Activated T-helper 1 cell treated with anti-CD3 and anti-CD28 coated beads, Interleukin-2, amount 50 U/mL, for 16 hours (primary cell): ENCODE data around the gene NPEPL1.

ENCODE experiments used
- DNase-seq, 2 donors: peaks; one replicate each; pipeline ENCODE4 v3.0.0-alpha.2; 2020; ENCODE audit warnings: low read depth in 1 of 2, low spot score in 1 of 2

Gene NPEPL1

DNA sequence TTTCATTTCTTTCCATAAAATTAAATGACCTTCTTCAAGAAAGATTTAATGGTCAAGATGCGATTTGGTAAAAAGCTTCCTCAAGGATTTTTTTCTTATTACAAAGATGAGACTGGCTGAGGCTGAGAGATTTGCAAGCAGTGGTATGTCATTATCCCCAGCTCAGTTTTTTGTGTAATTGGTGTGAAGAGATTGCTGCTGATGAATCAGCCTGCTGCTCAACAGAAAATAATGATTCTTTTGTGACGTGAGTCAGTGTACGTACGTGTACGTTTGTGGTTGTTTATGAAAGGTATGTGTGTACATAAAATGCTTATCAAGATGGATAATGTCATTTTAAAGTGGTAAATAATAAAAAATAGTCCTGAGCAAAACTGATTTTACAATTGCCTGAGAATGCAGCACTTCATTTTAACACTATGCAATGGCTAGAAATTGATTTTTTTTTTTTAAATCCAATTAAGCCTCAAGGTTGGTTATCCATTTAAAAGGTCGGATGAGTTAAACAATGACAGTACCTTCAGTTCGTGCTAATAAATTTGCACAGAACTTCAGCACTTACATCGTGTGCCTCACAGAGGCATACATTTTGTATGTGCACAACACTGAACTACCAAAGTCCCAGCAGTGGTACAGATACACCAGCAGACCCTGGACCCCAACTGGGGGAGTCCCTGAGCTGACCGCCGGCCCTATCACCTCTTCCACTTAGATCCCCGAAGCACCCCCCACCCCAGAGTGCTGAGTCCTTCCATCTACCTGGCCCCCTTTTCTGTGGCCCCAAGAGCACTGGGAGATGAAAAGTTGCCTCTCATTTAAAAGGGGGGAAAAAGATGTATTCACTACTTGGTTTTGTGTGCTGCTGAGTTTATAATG lies 9.7 kb upstream of the NPEPL1 start:
- DNase-seq = no peak

DNA sequence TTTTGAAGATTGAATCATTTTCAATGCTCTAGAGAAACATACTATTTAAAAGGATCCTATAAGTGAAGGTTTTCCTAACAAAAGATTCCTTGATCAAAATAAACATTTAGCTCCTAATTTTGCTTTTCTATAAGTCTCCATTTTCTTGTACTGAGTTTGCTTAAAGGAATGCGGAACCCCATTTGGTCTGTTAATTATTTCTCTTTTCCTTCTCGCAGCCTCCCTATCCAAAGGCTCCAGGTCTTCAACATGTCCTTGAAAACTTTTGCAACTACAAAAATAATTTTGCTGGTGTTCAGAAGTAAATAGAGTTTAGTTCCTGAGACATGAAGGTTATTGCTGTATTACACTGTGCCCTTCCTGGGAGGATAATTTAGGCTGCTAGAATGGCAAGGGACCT lies 8.3 kb upstream of the NPEPL1 start:
- no peak for DNase-seq

DNA sequence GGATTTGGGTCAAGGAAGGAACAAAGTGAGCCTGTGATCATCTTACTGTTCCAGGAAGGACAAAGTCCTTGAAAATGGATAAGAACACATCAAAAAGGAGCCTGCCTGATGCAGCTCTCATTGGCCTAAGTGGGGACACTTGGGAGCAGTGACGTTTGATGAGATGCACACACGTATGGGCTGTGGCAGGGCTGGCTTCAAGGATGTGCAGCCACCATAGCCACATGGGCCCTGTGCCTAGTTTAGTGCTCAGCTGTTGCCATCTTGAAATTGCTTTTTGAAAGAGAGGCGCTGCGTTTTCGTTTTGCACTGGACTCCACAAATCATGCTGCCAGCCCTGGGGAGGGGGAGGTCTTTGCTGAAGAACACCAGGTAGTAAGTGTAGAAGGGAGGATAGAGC lies 6.6 kb upstream of the NPEPL1 start:
- no peak for DNase-seq

DNA sequence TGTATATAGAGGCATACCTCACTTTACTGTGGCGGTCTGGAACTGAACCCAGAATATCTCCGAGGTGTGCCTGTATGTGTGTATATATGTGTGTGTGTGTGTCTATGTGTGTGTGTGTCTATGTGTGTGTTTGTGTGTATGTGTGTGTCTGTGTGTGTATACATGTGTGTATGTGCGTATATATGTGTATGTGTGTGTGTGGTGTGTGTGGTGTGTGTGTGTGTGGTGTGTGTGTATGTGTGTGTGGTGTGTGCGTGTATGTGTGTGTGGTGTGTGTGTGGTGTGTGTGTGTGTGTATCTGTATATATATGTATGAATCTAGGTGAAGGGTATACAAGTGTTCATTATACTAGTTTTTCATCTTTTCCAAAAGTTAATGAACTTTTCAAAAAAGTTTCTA lies 4.2 kb upstream of the NPEPL1 start:
- DNase-seq = no peak

DNA sequence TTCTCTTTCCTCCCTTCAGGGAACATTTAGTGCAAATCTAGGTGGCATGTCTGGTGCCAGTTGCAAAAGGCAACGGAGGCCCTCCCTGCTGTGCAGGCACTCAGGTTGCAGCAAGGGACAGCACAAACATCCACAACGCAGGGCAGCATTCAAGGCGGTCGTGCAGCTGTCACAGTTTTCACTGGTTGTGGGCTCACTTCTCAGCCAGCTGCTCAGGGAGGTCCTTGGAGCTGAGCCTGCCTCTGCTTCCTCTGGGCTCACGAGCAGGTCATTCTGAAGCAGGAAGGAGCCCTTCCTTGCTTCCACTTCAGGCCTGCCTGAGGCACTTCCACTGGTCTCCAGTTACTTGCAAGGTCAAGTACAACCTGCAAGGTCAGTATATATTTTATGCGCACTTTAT lies 3.8 kb upstream of the NPEPL1 start:
- no peak for DNase-seq

DNA sequence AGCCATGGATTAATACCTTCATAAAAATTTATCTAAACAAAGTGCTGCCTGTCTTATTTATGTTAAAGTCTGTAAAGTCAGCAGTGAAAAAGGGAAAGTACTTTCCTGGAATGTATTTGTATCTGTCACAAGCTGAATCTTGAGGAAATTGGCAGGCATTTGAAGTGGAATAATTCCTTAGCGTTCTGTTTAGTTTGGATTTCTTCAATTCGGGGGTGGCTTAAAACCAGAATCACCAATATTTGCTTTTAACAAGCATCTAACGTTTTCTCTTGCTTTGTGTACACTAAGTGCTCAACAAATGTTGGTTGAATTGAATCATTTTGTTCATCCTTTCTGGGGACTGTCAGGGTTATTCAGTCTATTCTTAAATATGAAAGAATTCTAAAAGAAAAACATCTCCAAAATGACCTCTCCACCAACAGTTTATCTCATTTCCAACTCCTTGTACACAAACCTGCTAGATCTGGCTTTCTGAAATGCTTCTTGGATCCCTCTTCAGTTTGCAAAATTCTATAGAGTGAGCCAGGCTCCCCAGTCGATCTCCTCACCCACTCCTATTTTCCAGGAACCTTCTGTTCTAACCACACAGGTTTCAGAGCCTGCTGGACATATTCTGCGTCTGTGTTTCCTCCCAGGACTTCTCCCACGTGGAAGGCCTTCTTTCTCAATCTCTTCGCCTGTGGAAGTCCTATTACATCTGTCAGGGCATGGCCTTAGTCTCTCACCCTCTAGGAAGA lies 2.0 kb upstream of the NPEPL1 start:
- DNase-seq = no peak

DNA sequence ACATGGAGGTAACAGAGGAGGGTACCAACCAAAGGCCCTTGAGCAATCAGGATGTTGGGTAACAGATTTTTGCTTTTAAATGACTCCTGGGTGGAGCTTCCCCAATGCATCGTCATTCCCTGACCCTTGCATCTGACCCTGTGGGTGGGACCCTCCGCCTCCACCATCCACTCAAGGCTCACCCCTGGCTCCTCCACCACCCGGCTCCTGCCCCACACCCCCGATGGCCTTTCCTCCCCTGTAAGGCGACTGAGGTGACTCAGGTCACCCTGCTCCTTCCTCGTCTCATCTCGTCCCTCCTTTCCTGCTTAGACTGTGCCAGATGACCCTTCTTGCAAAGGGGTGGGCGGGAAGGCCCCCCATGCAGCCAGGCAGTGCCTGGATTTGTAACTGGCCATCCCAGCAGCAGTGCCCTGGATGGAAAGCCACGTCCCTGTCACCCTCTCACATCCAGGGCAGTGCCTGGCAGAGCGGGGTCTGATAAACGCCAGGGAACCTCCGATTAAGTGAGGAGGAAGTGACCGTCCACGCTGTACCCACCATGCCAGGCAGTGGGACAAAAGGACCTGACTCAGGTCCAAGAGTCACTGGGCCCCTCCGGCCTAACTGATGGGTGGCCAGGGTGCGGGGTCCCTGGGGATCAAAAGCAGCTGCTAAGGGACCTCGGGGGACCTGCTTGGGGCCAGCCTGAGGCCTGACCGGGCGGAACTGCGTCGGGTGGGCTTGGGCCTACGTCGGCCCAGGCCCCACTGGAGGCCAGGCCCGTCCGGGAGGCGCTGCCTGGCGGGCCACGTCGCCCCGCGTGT lies 624 bp upstream of the NPEPL1 start:
- no peak for DNase-seq

DNA sequence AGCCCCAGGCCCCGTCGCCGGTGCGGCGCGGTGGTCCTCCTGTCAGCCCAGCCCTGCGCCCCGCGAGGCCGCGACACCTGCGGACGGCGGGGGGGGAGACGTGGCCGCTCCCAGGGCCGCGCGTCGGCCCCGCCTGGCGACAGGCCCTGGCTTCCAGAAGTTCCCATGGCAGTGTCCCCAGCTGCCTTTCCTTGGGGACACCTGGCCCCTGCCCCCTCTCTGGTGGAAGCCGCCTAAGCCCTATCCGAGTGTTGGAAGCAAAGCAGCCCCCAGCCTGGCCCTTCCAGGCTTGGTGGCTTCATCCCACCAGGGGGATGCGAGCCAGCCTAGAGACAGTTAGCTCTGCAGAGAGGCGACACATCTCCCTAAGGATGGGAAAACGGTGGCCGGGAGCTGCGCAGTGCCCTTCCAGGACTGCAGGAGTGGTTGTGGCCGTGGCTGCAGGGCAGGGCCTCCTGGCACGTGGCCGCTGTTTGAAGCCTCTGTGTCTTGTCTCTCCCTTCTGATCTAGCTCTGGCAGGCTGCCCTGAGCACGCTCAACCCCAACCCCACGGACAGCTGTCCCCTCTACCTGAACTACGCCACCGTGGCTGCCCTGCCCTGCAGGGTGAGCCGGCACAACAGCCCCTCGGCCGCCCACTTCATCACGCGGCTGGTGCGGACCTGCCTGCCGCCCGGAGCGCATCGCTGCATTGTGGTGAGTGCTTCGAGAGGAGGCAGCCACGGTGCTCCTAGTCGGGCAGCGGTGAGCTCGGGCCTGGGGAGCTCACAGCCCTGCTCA lies 816 bp downstream of the NPEPL1 start:
- DNase-seq = no peak

DNA sequence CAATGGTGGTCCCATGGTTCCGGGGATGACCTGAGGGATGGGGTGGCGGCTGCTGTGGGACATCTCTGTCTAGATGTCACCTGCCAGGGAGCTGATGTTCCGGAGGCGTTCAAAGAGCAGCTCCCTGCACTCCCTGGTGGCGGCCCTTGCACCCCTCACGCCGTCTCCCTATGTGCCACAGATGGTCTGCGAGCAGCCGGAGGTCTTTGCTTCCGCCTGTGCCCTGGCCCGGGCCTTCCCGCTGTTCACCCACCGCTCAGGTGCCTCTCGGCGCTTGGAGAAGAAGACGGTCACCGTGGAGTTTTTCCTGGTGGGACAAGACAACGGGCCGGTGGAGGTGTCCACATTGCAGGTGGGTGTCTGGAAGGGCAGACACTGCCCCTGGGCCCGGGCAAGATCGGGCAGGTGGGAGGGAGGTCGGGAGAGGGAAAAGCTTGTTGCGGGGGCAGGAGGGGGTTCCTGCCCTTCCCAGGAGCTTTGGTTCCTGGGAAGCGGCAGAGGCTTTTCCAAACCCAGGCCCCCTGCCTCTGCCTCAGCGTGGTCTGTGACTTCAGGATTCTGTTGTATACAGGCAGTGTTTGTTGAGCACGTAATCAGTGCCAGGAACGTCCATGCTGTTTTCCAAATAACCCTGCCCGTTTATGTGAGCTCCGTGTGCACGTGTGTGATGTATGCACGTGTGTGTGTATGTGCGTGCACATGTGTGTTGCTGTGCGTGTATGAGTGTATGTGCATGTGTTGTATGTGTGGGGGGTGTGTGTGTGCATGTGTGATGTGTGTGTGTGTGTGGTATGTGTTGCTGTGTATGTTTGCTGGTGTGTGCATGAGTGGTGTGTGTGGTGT lies 1.9 kb downstream of the NPEPL1 start:
- no peak for DNase-seq

DNA sequence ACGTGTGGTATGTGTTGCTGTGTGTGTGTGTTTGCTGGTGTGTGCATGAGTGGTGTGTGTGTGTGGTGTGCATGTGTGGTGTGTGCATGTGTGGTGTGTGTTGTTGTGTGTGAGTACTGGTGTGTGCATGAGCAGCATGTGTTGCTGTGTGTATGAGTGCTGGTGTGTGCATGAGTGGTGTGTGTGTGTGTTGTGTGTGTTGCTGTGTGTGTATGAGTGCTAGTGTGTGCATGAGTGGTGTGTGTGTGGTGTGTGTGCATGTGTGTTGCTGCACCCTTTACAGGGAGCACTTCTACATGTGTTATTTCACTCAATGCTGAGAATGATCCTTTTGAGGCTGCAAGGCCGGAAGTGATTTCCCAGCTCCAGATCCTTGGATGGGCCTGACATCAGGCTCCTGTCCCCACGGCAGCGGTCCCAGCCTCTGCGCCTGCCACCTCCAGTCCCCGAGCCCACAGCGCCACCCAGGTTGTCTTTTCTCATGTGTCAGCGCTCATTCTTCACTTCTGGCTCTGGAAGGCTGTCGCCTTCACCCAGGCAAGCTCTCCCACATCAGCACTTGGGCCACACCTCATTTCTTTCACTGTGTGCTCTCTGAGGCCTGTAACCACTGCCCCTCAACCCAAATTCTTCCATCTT lies 2.6 kb downstream of the NPEPL1 start:
- no peak for DNase-seq

DNA sequence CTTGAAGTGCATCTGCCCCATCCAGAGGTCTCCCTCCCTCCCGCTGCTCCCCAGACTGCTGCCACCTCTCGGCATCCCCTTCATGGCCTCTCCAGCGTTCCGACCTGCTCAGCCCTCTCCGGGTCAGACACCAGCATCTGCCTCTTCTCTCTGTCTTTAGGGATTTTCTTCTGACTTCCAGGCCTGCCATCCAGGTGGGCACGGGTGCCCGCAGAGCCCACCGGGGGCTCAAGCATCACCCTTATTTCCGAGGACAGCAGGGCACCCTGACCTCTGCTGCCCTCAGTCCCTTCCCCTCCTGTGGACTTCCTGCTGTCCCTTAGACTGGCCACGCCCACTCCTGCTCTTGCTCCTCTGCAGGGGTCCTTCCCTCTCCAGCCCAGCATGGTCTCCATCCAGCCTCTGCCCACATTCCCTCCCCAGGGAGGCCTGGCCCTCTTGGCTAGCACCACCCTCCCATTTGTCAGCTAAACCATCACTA lies 3.3 kb downstream of the NPEPL1 start:
- DNase-seq = no peak

DNA sequence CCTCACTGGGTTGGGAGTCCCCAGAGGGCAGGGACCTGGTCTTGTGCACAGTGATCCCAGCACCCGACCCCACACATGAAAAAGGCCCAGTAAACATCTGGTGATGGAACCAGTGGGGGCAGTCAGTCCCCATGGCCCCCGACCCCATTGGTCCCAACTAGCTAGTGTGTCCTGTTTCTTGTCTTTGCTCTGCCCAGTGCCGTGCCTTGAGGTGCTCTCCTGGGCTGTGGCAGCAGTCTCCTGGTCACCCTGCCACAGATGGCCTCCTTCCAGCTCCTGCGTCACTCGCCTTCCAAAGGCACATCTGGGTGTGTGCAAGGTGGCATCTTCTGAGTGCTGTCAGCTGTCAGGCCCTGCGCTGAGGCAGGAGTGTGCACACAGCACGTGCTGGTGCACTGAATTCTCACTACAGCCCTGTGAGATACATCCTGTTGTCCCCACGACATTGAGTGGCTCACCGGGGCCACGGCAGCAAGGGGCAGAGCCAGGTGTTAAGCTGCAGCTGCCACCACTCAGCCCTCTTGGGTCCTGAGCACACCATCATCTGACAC lies 3.9 kb downstream of the NPEPL1 start:
- DNase-seq = no peak

DNA sequence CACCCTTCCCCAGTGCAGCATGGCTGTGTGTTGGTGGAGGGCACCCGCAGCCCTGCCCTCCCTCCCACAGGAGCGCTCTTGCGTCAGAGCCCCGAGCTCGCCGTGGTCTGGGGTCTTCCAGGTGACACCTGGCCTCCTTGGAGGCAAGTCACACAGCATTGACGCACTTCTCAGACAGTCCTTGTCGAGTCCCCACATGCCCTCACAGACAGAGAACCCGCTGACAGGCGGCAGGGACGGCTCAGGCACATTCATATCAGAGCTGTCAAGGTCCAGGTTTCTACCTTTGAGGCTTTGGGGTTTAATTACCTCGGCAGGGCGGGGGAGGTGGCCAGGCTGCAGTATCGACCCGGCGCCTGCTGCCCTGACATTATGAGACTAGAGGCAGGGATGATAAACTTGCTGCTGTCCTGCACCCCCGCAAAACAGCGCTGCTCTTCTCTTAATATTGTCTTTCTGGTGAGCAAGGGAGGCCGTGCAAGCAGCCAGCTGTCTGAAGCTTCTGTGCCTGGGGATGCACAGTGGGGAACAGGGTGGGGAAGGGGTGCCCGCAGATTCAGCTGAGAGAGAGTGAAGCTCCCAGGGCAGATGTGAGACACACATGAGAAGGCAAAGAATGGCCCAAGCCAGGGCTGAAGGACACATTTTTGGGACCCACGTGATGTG lies 4.7 kb downstream of the NPEPL1 start:
- no peak for DNase-seq

DNA sequence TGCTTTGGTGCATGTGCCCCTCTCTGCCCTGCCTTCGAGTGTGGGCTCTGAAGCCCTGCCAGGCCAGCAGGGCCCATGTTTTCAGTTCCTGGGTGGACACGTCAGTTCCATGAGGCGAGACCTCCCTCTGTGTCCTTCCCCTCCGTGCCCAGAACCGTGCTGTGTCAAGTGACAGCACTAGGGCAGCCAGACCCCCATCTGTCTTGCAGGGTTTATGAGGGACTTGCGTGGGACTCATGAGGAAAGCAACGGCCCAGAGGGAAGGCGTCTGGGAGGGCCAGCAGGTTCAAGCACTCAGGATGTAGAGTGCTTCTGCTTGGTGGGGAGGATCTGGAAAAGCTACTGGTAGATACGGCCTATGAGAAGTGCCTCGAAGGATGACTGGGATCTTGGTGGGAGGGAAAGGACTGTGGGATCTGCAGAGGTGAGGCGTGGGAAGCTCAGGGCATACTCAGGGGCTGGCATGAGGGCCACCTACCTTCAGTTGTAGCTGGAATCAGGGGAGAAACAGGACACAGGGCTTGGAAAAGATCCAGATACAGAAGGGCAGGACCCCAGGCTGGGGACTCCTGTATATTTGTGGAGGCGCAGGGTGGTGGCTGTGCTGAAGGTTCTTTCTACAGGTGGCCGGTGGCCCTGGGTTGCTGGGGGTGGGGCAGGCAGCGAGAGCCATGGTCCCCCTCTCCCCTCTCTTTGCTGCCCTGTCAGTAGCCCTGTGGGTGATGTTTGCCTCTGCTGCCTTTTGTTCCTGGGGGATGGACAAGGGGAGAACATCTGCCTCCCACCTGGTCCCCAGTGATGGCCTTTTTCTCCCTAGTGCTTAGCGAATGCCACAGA lies 5.5 kb downstream of the NPEPL1 start:
- DNase-seq = no peak

DNA sequence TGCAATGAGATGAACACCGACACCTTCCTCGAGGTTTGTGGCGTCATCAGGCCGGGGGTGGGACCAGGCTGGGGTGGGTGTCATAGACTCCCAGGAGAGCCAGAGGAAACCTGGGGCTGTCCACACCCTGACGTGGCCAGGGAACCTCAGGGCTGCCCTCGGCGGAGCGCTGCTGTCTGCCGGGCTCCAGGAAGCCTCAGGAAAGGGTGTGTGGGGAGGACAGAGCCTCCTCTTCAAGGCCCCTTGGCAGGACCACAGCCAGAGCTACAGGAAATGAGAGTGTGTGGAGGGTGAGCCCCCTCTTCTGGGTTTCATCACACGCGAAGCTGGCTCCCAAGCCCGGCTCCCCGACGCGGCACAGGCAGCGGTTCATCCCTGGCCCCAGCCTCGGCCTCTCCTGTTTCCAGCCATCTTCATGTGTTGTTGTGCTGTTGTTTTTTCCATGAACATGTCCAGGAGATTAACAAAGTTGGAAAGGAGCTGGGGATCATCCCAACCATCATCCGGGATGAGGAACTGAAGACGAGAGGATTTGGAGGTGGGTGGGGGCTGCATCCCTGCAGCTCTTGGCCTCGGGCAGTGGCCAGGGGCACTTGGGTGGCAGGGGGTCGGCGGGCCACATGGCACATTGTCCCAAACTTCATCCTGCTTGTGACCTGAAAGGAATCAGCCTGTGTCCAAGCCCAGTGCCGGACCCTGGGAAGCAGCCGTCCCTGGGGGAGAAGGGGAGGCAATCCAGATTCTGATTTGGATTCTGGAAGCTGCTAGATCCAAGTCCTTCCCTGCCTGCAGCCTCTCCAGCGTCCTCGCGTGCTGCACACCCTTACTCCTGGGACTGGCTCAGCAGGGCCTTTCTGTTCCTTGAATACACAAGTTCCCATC lies 6.4 kb downstream of the NPEPL1 start:
- no peak for DNase-seq

DNA sequence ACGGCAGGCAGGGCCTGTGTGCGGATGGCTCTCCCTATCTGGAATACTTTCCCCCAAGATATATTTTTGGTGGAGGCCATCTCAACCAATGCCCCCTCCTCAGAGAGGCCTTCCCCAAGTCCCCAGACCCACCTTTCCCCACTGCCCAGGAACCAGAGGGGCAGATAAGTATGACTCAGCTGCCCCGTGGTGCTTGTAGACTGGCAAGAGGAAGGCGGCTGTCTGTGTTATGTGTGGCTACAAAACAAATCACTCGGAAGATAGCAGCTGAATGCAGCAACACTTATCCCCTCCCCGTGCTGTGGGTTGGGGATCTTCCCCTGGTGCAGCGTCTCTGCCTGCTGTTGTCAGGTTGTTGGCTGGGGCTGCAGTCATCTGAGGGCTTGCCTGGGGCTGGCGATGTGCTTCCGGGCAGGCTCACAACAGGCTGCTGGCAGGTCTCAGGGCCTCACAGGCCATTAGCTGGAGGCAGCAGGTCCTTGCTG lies 7.1 kb downstream of the NPEPL1 start:
- DNase-seq = no peak
